ENCODE data around the gene TMEM63A.
"Not testable (repeated sequence)": the region's sequence is repeated elsewhere in the genome, so short reads cannot be mapped to it uniquely, and the experiment has no call there.

The TMEM63A gene

DNA sequence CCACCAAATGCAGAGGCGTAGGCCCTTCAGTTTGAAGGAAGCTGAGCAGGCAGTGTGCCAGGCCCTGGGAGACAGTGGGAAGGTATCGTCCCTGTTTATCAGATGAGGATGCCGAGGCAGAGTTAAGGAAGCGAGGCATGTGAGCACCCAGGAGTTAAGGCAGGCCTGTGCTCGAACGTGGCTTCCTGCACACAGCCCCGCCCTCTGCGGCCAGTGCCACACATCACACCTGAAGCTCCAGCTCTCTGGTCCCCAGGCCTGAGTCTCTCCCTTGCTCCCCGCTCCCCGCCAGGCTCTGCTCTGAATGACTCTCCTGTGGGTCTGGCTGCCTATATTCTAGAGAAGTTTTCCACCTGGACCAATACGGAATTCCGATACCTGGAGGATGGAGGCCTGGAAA is 40.1 kb downstream of the TMEM63A start:
- DNase-seq (ENCODE audit: extremely low read depth, low read depth): no peak

DNA sequence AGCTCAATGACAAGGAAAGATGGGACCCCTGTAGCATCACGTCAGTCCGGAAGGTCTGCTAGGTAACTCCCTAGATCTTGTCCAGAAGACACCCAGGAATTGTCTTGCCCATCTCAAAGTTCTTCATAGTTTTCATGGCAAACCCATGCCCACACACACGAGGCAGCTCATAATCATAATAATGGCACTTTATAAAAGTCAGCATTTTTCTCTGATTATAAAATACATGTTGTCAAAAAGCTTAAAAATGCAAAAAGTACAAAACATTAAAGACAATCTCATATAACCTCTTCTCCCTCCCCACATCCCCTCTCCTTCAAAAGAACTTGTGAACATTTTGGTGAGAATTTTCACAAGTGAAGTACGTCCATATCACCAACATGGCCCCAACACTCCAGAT is 41.5 kb downstream of the TMEM63A start:
- no peak for DNase-seq (ENCODE audit: extremely low read depth, low read depth)
- TF ChIP-seq, protein P1, sequence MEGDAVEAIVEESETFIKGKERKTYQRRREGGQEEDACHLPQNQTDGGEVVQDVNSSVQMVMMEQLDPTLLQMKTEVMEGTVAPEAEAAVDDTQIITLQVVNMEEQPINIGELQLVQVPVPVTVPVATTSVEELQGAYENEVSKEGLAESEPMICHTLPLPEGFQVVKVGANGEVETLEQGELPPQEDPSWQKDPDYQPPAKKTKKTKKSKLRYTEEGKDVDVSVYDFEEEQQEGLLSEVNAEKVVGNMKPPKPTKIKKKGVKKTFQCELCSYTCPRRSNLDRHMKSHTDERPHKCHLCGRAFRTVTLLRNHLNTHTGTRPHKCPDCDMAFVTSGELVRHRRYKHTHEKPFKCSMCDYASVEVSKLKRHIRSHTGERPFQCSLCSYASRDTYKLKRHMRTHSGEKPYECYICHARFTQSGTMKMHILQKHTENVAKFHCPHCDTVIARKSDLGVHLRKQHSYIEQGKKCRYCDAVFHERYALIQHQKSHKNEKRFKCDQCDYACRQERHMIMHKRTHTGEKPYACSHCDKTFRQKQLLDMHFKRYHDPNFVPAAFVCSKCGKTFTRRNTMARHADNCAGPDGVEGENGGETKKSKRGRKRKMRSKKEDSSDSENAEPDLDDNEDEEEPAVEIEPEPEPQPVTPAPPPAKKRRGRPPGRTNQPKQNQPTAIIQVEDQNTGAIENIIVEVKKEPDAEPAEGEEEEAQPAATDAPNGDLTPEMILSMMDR (IDR thresholded peaks at IDR 0.05; ENCODE audit: low read depth, low read length): no peak

More for the DNA sequence above, 40.1 kb downstream of the TMEM63A start:
- TF ChIP-seq, protein P1 (IDR thresholded peaks at IDR 0.05; ENCODE audit: low read depth, low read length): no peak

DNA sequence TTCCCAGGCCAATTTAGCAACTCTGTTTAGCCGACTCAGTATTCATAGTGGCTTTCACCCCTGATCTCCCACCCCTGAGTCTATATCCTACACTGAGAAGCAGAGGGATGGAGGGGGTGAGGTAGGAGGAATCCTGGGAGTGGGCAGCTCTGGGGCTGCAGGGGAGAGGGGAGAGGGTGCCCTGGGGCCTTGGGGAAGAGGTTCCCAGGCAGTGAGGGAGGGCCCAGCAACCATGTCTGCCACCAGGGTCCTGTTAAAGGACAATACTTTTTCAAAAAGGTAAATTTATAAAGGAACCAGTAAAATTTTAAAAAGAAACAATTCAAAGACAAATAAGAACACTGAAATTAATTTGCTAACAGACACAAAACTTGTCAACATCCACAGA is 42.0 kb downstream of the TMEM63A start:
- TF ChIP-seq, protein P1 (IDR thresholded peaks at IDR 0.05; ENCODE audit: low read depth, low read length): no peak
- DNase-seq (ENCODE audit: extremely low read depth, low read depth): no peak

DNA sequence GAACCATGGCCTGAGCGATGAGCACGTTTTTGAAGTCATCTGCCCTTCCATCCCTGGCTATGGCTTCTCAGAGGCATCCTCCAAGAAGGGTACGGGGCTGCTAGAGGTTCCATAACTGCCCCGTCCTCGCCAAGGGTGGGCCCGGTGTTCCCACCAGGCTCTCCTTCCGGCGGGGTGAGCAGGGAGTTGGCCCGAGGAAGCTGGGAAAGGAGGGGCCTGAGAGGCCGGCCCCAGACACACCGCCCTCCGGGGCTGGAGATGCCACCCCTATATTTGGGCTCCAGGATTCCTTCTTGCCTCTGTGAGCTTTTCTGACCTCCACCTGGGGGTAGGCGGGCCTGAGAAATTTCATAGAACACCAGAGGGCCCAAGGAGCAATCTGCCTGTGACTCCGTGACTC is 43.4 kb downstream of the TMEM63A start:
- TF ChIP-seq, protein P1 (IDR thresholded peaks at IDR 0.05; ENCODE audit: low read depth, low read length): no peak
- DNase-seq (ENCODE audit: extremely low read depth, low read depth): no peak

DNA sequence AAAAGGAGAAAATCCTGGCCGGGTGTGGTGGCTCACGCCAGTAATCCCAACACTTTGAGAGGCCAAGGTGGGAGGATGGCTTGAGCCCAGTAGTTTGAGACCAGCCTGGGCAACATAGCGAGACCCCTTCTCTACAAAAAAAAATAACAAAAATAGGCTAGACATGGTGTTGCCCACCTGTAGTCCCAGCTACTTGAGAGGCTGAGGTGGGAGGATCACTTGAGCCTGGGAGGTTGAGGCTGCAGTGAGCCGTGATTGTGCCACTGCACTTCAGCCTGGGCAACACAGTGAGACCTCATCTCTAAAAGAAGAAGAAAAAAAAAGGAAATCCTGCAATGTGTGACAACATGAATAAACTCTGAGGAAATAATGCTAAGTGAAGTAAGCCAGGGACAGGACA is 45.9 kb downstream of the TMEM63A start:
- DNase-seq (ENCODE audit: extremely low read depth, low read depth): not testable (repeated sequence)

DNA sequence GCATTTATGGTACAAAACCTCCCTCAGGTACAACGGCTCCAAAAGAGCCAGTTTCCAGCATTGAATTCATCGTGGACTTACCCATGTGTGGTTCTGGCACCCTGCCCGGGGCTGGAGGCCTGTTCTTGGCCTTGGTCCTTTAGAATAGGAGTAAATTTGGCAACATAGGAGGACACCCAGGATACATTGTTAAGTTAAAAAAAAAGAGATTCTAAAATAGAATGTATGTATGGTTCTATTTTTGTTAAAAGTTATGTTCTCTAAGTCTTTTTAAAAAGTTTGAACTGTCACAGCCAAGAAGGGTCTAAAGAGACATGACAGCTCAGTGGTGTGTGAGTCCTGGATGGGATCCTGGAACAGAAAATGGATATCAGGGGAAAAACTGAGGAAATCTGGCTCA is 46.3 kb downstream of the TMEM63A start:
- TF ChIP-seq, protein P1 (IDR thresholded peaks at IDR 0.05; ENCODE audit: low read depth, low read length): no peak
- DNase-seq (ENCODE audit: extremely low read depth, low read depth): no peak

DNA sequence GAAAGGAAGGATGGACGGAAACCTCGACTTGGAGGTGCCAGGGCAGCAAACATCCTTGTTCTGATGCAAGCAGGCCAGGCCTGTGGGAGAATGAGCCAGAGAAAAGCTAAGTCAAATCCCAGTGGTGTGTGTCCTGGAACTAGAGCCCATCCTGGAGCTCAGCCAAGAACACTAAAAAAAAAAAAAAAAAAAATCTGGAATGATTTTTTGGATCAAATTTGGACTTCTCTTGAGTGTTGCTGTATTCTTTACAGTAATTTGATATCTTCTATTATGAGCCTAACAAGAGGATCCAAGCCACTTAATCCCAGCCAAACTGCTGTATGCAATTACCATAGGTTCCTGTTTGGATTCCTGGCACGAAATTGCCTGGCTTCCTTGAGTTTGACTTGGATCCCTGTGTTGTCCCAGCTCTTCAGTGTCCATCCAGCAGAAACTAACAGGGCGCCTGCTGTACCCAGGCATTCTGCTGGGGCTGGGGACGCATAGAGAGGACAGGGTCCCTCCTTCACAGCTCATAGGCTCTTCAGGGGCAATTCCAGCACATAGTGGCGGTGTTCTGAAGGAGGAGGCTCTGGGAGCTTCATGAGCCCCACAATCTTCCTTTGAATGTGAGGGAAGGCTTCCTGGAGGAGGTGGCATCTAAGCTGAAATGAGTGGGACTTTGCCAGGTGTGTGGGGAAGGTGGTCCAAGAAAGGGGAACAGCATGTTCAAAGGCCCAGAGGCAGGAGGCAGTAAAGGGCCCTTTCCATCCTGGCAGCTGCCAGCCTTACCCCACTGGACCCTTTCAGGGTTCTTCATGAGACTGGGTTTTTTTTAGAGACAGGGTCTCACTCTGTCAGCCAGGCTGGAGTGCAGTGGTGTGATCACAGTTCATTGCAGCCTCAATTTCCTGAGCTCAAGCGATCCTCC is 47.5 kb downstream of the TMEM63A start:
- TF ChIP-seq, protein P1 (IDR thresholded peaks at IDR 0.05; ENCODE audit: low read depth, low read length): no peak
- peak; percentile 92 for DNase-seq (ENCODE audit: extremely low read depth, low read depth)

DNA sequence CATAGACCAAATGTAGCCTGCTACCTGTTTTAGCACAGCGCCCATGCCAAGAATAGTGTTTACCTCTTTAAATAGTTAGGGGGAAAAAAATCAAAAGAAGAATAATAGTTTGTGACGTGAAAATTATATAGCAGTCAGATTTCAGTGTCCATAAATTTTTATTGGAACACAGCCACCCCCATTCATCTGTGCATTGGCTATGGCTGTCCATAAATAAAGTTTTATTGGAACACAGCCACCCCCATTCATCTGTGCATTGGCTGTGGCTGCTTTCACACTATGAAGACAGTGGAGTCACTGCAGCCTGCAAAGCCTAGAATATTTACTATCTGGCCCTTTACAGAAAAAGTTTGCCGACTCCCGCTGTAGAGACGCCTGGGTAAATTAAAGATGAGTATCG is 51.3 kb downstream of the TMEM63A start:
- TF ChIP-seq, protein P1 (IDR thresholded peaks at IDR 0.05; ENCODE audit: low read depth, low read length): no peak
- no peak for DNase-seq (ENCODE audit: extremely low read depth, low read depth)
